Left lung (tissue), 10 donors: ENCODE measurements around the gene FGF2. TPM values are rescaled to one million over a fixed set of nuclear protein-coding genes. Genes with fewer than 3 reads are reported as not detected.
"Not testable (repeated sequence)": the region's sequence is repeated elsewhere in the genome, so short reads cannot be mapped to it uniquely, and the experiment has no call there.

Experiments used
- ATAC-seq: fragments of 200-7000 bp; cut with Tn5 transposase; one replicate; pipeline ENCODE4 v1.9.1; 2020; ENCODE audit warnings: moderate library complexity
- DNase-seq, 4 donors: peaks; one replicate each; pipeline ENCODE4 v3.0.0-alpha.2; 2013 to 2020
- H3K27ac ChIP-seq, 2 donors: fragments of 200-600 bp; sonication (generic) in 1 of 2; one replicate each; pipeline versions ENCODE4 v1.5.0 to v1.8.0; 2020 to 2021
- H3K27me3 ChIP-seq, 2 donors: fragments of 200-600 bp; sonication (generic) in 1 of 2; one replicate each; pipeline versions ENCODE4 v1.5.0 to v1.8.0; 2020 to 2021
- H3K36me3 ChIP-seq, 2 donors: fragments of 200-600 bp; sonication (generic) in 1 of 2; one replicate each; pipeline versions ENCODE4 v1.5.0 to v1.8.0; 2020 to 2021
- H3K4me1 ChIP-seq, 2 donors: fragments of 200-600 bp; one replicate each; pipeline ENCODE4 v1.8.0; 2021
- H3K4me3 ChIP-seq, 2 donors: fragments of 200-600 bp; sonication (generic) in 1 of 2; one replicate each; pipeline versions ENCODE4 v1.5.0 to v1.8.0; 2020 to 2021; ENCODE audit warnings: mild to moderate bottlenecking in 1 of 2
- H3K9me3 ChIP-seq, 2 donors: fragments of 200-600 bp; sonication (generic) in 1 of 2; one replicate each; pipeline versions ENCODE4 v1.5.0 to v1.8.0; 2020 to 2021
- CTCF ChIP-seq, 2 donors: fragments of 200-600 bp; sonication (generic) in 1 of 2; IDR thresholded peaks; one replicate each; pipeline versions ENCODE4 v1.5.0 to v1.8.0; 2021; ENCODE audit warnings: antibody characterized with exemption in 2 of 2
- intact Hi-C, 2 donors: fragments of 100-400 bp; cut with DNase I; formaldehyde crosslinking; loops; one replicate each; pipeline versions ENCODE4 v1.11.2 to v1.14.2; 2022
- polyA plus RNA-seq, 6 donors: library from polyadenylated mRNA; unstranded; fragments of 120-200 nt; gene quantifications; one replicate each; pipeline ENCODE4 v1.2.1, GENCODE V29; 2013; ENCODE audit not compliant: insufficient read length in 6 of 6
- total RNA-seq, 2 donors: library from RNA; stranded (reverse); fragmentation: NEBNext Ultra II Directional; extraction: Animal tissue kit (Norgen Biotek cat#: 25700); gene quantifications; one replicate each; pipeline ENCODE4 v1.2.1, GENCODE V29; 2021
- donor health status: DM: no; HTN: yes; CAD: no.
- donor health status: DM: no; HTN: no; CAD: no.

Gene FGF2
- total and polyA plus RNA-seq, 8 donors = 6.5 to 14.7 (median 7.2) TPM

GRCh38 chr4:122798917-122799316 is 27.7 kb upstream of the FGF2 start:
- no peaks in the 10 kb centered on the region for H3K27me3 ChIP-seq
- ATAC-seq = no peak
- intact Hi-C loops = no loop called here
- TF ChIP-seq CTCF (IDR thresholded peaks at IDR 0.05) = no peak
- H3K36me3 ChIP-seq = no peaks in the 10 kb centered on the region
- H3K27ac ChIP-seq = no peak overlapping the region
- no peak overlapping the region for H3K4me3 ChIP-seq
- no peaks in the 10 kb centered on the region for H3K4me1 ChIP-seq
- no peak for DNase-seq
- no peaks in the 10 kb centered on the region for H3K9me3 ChIP-seq

GRCh38 chr4:122803788-122804208 is 22.8 kb upstream of the FGF2 start:
- no peak for ATAC-seq
- intact Hi-C loops = no loop called here
- Histone ChIP-seq H3K27ac (no peak overlapping the region), H3K4me1 (no peaks in the 10 kb centered on the region), H3K27me3 (no peaks in the 10 kb centered on the region), H3K36me3 (no peaks in the 10 kb centered on the region), H3K4me3 (no peak overlapping the region), H3K9me3 (no peaks in the 10 kb centered on the region)
- TF ChIP-seq CTCF (IDR thresholded peaks at IDR 0.05) = no peak
- DNase-seq = no peak

- DNase-seq (no peak), ATAC-seq (no peak)
- no peak for TF ChIP-seq CTCF (IDR thresholded peaks at IDR 0.05)
Measured at GRCh38 chr4:122806981-122807679, 19.5 kb upstream of the FGF2 start.

GRCh38 chr4:122810669-122811068 is 16.0 kb upstream of the FGF2 start:
- no peaks in the 10 kb centered on the region for H3K27me3 ChIP-seq
- H3K4me1 ChIP-seq = no peaks in the 10 kb centered on the region
- DNase-seq = no peak
- H3K9me3 ChIP-seq = no peaks in the 10 kb centered on the region
- intact Hi-C loops = no loop called here
- ATAC-seq = no peak
- no peak overlapping the region for H3K27ac ChIP-seq
- no peak overlapping the region for H3K4me3 ChIP-seq
- no peak for TF ChIP-seq CTCF (IDR thresholded peaks at IDR 0.05)
- H3K36me3 ChIP-seq = no peaks in the 10 kb centered on the region

More at GRCh38 chr4:122806981-122807679, 19.5 kb upstream of the FGF2 start:
- Histone ChIP-seq H3K36me3 (no peaks in the 10 kb centered on the region), H3K4me1 (no peaks in the 10 kb centered on the region), H3K27me3 (no peaks in the 10 kb centered on the region), H3K4me3 (no peak overlapping the region), H3K27ac (no peak overlapping the region), H3K9me3 (no peaks in the 10 kb centered on the region)
- intact Hi-C loops = no loop called here

- H3K27ac ChIP-seq, H3K9me3 ChIP-seq, H3K36me3 ChIP-seq, intact Hi-C loops, H3K4me1 ChIP-seq, ATAC-seq, H3K27me3 ChIP-seq, H3K4me3 ChIP-seq: not testable (repeated sequence)
- peak in 1 of 4 donors; percentile 30 for DNase-seq
Measured at GRCh38 chr4:122811781-122812180, 14.8 kb upstream of the FGF2 start.

GRCh38 chr4:122812823-122813222 is 13.8 kb upstream of the FGF2 start:
- H3K4me1 ChIP-seq, DNase-seq, H3K4me3 ChIP-seq, H3K36me3 ChIP-seq, H3K27me3 ChIP-seq, H3K9me3 ChIP-seq, H3K27ac ChIP-seq, ATAC-seq, intact Hi-C loops: not testable (repeated sequence)
